HG03135 (cell line): ENCODE measurements around the gene MEAK7.

Experiments
- ATAC-seq: cut with Tn5 transposase; IDR thresholded peaks from one replicate; pipeline ENCODE4 v1.9.1; 2021; ENCODE audit warnings: mild to moderate bottlenecking, moderate library complexity; ENCODE audit not compliant: unreplicated experiment

MEAK7 gene, protein sequence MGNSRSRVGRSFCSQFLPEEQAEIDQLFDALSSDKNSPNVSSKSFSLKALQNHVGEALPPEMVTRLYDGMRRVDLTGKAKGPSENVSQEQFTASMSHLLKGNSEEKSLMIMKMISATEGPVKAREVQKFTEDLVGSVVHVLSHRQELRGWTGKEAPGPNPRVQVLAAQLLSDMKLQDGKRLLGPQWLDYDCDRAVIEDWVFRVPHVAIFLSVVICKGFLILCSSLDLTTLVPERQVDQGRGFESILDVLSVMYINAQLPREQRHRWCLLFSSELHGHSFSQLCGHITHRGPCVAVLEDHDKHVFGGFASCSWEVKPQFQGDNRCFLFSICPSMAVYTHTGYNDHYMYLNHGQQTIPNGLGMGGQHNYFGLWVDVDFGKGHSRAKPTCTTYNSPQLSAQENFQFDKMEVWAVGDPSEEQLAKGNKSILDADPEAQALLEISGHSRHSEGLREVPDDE

DNA sequence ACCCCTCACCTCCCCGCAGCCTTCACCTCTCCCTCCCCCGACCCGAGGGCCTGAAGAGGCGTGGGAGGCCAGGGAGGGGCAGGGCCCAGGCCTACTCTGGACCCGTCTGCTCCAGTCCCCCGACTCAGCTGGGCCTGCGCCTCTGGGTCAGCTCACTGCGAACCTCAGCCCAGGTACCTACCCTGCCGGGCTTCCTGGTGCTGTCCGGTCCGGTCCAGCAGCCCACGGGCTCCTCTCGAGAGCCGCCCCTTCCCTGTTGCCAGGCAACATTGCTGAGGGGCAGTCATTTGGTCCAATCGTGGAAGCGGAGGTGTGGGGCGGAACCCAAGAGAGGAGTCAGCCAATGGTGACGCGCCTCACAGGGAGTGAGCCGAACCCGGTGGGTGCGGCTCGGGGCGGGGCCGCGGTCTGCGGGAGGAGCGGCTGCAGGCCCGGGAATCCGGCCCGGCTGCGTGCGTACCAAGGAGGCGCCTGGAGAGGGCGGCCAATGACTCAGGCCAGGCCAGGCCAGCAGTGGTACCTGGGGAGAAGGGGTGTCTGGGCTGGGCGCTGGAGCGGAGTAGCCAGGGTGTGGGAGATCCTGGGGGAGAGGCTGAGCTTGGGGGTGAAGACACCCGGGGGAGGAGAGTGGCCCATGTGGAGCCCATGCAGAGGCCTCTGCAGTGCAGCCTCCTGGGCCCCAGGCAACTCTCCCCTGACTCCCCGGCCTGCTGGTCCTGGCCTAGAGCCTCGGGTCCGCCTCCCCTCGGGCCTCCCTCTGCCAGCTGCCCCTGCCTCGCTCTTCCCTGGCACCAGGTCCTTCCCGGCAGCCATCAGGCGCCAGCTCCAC lies at the start of gene MEAK7:
MEAK7 (minus strand) TSS at position 240 of the 829 bp plus-strand sequence. CDS start 6,573 bp downstream, outside the sequence.
- ATAC-seq = peak; percentile 89

DNA sequence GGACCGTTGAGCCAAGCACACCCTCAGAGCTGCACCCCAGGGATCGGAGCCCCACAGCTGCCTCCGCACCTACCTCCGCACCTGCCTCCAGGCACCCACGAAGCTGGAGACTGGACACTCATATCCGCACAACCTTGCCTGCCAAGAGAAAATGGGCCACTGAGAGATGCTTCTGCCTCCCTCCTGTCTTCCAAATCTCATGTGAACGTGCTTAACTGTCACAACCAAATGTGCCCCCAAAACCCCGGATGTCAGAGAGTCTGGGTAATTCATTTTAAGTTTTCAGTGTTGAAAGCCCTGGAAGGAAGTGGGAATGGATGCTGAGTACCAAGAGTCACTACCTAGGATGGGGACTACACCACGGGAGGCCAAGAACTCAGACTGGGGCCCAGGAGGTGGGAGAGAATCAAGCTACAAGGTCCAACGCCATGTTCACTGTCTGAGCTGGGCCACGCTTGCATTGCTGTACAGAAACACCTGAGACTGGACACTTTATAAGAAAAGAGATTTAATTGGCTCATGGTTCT lies 49.5 kb upstream of the MEAK7 start:
- ATAC-seq = no peak

DNA sequence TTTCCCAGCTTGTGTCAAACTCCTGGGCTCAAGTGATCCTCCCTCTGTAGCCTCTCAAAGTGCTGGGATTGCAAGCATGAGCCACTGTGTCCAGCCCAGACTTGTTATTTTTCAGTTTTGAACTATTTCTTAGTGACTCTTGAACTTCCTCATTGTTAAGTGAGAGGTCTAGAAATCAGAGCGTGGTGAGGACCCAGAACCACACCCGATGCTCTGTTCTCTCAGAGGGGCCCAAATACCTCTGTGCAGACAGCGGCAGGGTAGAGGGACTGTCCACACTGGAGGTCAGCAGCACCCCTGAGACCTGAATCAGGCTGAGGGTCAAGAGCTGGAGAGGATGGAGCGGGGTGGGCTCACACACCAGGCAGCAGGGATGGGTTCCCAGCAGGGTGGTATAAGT lies 47.7 kb upstream of the MEAK7 start:
- no peak for ATAC-seq

DNA sequence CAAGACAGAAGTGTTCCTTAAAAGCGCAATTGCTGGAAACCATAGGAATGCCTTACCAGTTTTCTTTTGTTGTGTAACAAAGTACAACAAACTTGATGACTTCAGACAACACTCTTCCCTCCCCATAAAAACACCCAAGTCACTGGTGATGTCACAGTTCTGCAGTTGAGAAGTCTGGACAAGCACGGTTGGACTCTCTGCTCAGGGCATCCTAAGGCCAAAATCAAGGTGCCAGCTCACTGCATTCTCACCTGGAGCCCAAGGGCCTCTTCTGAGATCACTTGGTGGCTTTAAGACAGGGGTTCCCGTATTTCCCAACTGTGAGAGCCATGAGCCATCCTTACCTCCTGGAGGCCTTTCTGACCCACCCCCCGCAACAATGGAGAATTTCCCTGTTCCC lies 45.6 kb upstream of the MEAK7 start:
- no peak for ATAC-seq

DNA sequence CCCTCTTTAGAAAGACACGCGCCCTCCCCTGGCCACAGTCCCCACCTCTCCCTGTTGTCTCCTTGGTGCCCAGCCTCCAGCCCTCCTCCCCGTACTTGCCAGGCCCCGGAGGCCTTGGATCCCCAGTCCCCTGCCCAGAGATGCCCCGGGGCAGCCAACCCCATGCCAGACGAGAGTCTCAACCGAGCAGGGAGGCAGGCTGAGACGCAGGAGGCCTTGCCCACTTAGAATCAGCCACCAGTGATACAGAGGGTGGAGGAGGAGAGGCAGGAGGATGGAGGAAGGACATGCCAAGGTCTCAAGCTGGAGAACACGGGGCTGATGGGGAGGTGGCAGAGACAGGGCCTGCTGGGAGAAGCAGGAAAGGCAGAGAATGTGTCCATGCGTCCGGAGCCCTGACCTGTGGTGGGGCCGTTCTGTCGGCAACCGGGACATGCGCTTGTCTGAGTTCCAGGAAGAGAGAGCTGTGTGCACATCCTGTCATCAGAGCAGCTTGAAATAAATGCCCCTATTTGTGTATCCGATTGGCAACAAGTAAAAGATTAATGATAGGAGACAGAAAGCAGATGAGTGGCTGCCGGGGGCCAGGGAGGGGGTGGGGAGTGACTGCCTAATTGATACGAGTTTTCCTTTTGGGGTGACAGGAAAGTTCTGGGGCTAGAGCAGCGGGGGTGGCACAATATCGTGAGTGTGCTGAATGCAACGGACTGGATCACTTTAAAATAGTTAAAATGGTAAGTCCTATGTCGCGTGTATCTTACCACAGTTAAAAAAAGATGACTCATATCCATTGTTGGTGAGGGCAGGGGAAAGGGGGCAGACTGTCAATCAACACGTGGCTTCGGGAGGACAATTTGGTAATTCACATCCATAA lies 44.7 kb upstream of the MEAK7 start:
- no peak for ATAC-seq

DNA sequence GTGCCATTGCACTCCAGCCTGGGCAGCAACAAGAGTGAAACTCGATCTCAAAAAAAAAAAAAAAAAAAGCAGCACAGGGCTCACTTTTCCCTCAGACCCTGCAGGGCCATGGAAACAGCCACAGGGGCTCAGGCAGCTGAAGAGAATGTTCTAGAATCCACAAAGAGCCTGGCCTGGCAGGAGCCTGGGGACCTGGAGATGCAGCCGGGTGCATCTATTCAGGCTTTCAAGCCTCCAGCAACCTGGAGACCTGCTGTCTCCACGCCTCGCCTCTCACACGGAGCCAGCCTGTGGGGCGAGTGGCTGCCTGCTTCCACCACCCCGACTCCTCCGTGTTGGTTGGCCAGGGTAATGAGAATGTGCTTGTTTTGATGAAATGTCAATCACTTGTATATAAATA lies 44.0 kb upstream of the MEAK7 start:
- no peak for ATAC-seq

DNA sequence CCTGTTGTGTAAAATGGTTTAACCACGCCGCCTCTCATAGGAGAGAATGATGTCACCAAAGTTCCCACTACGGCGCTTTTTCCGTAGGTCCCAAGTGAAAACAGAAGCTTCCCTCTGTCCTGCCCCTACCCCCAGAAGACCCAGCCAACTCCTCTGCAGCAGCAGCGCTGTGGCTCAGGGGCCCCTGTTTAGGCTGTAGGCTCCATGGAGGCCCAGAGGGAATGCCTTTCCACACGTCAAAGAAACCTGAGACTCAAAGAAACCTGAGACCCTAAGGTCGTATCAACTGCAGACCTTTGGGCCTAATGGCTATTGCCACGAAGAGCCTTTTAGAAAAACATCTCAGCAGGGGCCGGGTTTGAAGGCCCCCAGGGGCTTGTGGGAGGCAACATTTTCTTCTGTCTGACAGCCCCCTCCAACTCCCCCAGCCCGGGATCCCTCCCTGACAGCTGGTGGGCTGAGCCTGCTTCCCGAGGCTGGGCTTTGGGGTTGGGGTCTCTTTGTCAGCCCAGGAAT lies 43.1 kb upstream of the MEAK7 start:
- ATAC-seq = no peak

DNA sequence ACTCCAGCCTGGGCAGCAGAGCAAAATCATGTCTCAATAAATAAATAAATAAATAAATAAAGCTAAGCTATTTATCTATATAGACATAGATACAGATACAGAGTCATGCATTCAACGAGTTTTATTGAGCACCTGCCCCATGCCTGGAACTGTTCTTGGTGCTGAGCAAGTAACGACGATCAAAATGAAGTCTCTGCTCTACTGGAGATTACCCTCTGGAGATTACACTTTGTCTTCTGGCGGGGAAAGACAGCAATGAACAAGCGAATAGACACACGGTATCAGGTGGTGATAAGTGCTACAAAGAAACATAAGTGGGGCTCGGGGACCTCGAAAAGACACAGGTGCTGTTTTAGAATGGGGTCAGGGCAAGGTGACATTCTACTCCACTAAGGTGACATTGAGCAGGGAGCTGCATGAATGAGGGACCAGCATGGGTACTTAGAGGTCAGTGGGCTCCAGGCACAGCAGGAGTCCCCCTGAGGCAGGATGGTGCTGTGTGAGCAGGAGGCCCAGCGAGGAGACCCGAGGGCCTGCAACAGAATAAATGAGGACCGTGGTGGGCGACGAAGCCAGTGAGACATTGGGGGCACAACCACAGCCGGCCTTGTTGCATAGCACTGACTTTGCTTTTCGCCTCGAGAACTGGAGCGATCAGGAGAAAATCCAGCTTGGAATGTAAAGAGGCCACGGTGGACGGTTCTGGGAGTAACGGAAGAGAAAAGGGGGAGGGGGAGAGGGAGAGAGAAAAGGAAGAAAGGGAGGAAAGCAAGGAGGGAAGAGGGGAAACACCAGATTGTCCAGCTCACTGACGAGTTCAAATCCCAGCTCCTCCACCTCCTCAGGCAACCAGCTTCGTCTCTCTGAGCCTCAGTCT lies 42.4 kb upstream of the MEAK7 start:
- no peak for ATAC-seq

DNA sequence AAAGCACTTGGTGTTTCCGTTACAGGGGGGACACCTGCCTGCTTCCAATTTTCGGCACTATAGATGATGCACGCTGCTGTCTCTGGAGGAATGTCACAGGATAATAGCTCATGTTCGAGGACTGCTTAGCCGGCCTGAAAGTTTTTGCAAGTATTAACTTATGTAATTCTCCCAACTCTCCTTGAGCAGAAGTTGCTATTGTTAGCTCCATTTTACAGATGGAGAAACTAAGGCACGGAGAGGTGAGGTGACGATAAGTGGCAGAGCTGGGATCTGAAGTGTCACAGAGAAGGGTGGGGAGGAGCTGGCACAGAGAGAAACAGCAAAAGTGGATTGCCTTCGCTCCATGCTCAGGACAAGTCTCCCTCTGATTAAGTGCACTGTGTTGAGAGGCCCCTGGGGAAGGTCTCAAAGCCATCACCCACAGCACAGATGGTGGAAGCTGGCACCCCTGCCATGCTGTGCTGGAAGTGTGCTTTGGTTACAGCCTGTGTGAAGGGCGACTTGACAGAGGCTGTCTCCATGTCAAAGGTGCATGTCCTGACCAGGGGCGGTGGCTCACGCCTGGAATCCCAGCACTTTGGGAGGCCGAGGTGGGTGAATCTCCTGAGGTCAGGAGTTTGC lies 40.8 kb upstream of the MEAK7 start:
- no peak for ATAC-seq

DNA sequence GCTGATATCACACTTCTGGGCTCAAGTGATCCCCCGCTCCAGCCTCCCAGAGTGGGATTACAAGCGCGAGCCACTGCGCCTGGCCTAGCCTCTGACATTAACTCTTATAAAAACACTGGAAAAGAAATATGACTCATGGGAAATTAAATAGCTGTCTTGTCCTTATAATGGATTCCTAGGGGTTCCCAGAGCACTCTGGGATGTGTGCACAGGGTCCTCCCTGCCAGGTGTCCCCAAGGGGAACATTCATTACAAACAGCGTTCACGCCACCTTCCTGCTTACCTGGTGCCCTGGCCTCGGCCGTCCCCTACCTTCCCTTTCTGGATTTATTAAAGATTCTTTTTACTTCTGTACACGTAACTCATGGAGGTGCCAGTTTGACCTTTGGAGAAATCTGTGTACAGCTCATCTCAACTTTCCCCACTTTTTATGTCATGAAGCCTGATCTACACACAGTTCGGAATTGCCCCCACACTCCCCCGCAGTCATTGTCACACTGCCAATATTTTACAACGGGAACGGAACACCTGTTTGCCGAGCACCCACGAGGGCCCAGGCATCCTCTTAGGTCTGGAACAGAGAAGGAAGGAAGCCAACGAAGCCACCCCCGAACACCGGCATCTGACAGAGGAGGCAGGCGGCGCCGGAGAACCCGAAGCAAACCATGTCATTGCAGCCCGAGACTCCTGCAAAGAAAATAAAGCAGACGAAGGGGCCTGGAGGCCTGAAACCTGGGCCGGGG lies 39.7 kb upstream of the MEAK7 start:
- ATAC-seq = no peak

DNA sequence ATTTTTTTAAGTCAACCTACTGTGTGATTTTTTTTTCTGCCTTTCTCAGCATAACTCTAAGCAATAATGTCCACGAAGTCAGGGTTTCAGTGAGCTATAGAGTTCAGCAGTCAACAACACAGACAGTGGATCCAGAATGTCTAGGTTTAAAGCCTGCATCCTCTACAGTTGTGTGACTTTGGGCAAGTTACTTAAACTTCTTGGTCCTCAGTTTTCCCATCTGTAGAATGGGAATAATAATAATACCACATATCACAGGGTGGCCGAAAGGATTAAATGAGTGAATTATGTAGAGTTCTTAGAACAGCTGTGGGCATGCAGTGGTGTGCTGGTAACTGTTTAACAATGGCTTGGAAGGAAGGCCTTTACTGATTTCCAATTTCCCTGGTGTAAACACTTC lies 38.8 kb upstream of the MEAK7 start:
- ATAC-seq = no peak

DNA sequence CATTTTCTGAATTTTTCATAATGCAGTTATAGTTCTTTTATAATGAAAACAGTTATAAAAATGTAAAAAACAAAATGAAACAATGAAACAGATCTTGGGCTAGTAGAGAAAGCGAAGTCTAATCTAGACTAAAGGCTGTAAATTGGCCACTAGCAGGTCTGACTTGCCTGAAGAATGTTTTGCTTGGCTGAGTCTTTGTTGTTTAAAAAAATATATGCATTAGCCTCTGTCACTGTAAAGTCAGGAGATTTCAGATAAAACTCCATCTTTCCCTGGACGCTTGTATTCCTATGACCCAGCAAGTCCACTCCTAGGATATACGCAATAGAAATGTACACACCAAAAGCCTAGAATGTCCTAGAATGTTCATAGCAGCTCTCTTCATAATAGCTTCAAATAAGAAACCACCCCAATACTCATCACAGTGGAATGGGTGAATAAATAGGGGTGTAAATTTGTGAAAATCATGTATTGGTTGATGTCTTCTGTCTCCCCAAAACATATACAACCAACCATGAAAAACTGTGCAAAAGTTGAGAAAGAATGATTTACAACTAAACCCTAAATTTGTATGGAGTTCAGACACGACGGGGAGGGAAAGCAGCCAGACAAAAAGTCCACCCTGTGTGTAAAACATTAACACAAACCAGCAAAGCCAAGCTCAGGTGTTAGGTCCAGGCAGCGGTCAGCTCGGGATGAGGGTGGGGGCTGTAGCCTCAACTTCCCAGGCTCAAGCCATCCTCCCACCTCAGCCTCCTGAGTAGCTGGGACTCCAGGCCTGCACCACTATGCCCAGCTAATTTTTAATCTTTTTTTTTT lies 37.7 kb upstream of the MEAK7 start:
- ATAC-seq = no peak

DNA sequence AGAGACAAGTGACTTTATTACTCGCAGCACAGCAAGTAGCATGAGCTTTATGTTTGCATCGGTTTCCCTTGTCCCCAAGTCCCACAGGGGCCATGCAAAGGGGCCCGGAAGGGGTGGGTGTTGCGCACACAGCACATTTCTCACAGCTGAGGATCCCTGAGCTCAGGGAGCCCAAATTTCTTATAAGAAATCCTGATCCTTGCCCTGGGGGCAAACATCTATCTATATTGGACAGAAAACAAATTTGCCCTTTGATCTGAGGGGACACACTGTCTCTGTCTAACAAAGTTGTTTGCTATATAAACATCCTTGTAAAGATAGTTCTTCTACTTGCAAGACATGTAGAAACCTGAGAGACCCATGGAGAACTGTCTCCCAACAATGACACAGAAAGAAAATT lies 35.7 kb upstream of the MEAK7 start:
- ATAC-seq = no peak

DNA sequence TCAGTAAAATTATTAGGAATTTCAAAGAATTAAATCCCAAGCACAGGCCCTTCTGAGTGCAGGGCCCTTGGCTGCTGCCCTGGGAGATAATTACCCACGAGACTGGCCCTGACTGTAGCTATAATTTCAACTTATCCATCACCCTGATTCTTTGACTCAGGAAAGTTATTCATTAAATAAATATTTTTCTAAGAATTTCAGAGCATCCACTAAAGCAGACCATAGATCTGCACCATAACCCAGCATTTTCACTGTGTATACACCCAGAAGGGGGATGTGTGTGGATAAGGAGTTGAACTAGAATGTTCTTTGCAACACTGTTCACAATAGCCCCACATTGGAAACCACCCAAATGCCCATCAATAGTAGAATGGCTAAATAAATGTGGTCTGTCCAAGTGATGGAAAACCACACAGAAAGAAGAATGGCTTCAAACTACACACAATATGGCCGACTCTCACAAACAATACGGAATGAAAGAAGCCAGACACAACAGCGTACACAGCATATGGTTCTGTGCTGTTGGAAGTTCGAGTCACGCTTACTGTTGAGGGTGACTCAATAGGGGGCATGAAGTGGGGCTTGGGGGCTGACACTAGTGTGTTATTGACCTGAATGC lies 33.9 kb upstream of the MEAK7 start:
- ATAC-seq = no peak

DNA sequence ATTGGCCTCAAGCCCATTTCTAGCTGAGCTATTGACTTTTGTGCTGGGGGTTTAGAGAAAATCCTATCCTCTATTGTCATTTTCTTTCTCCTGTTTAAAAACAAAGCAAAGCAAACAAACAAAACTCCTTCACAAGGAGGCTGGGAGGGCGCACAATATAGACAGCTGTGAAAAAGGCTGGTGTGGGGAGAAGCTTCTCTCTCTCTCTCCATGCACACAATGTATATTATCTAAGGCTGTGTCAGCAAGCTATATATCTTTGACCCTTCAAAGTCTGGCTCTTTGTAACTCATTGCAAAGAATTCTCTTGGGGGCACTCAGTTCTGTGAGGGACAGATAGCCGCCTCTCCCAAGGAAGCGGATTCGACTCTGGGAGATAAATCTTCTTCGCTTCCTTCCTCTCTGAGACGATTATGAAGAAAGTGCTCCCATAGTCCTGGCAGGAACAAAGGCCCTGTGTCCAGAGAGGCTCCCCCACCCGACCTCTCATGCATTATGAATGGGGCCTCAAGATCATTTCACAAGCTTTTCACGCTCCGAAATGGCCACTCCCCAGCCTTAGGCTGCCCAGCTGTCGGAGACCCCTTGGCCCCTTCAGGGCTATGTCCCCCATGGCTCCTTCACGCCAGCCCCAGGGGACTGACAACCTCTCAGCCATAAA lies 33.2 kb upstream of the MEAK7 start:
- ATAC-seq = no peak

DNA sequence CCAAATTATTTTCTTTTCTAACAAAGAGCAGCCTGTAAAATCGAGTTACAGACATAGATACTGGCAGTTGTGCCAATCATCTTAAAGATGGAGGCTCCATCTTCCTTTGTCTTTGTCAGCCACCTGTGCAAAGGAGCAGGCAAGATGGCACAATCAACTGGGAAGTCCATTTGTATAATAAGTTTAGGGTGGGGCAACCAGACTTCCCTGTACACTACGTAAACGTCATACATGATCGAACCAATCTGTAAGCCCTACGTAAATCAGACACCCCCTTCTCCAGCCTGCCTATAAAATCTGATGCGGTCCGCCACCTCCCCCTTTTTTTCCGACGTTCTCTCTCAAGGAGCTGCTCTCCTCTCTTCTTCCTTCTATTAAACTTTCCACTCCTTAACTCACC lies 31.4 kb upstream of the MEAK7 start:
- ATAC-seq = no peak

DNA sequence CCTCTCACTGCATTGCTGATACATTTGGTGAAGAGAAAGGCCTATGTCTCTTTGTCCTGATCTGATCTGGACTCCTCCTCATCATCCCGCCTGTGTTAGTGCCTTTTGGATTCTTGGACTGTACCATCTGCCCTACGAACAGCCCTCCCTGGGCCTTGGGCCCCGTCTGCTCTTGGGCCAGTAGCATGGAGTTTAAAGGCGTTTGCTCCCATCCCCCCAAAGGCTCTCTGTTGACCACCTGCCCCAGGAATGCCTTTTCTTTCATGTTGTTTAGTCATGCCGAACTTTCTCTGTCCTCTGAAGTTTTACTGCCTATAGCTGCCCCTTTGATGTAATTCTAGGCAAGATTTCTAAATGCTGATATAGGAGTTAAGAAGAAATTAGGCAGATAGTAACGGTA lies 30.9 kb upstream of the MEAK7 start:
- no peak for ATAC-seq
